Stimulated activated CD4-positive, alpha-beta T cell treated with anti-CD3 and anti-CD28 coated beads, Interleukin-15, amount 100 ng/mL, for 48 hours (primary cell): ENCODE data around the gene TTLL1.

Experiments
- DNase-seq, 2 donors: peaks; one replicate each; pipeline ENCODE4 v3.0.0-alpha.2; 2020; ENCODE audit warnings: low read depth in 2 of 2

The TTLL1 gene

DNA sequence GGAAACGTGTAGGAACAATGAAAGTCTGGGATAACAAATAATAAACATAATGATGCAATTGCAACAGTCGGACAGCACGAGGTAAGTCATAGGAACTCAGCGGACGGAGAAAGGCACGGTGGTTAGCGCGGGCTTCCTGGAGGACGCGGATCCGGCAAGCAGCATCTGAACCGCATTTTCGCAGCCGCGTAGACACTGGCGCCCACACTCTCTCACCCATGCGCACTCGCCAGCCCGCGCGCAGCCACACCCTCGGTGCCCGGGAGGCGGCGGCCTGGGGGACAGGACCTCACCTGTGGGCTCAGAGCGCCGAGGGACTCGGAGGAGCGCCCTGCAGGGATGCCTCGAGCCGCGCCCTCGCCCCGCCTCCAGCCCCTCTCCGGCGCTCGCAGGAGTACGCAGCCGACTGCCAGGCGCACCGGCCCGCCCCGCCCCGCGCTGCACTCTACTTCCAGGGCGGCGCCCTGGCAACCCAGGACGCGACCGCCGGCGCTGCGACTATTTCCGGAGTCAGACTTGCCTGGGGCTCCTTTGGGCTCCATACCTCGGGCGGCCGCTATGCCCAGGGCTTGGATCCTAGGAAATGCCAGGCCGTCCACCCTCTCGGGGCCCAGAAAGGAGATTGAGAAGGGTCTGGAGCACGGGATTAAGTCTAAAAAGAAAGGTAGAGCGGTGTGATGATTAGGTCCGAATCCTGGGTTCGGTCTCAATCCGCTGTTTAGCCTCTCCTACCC lies at the start of gene TTLL1:
TTLL1 (minus strand) TSS at position 408 of the 734 bp plus-strand sequence. CDS start 13,805 bp downstream, outside the sequence.
- peak; percentile 81 to 90 for DNase-seq

- DNase-seq: no peak
Observed at GRCh38 chr22:43136801-43137200, 47.6 kb upstream of the TTLL1 start.

GRCh38 chr22:43136255-43136654 lies 47.1 kb upstream of the TTLL1 start:
- peak in 1 of 2 donors; percentile 14 for DNase-seq

DNA sequence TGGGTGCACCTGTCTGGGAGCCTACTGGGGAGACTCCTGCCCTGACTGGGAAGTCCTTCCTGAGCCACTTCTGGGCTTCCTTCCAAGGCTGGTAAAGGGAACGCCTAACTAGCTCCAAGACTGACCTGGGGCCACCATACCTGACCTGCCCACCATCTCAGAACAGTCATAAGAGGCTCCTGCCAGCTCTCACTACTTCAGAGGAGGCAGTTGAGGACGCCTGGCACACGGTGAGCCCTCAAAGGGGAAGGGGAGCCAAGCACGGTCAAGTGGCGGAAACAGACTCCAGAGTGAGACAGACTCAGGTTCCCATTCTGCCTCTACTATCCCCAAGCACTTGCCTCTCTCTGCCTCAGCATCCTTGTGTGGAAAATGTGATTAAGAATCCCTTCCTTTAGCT lies 46.4 kb upstream of the TTLL1 start:
- DNase-seq: no peak

DNA sequence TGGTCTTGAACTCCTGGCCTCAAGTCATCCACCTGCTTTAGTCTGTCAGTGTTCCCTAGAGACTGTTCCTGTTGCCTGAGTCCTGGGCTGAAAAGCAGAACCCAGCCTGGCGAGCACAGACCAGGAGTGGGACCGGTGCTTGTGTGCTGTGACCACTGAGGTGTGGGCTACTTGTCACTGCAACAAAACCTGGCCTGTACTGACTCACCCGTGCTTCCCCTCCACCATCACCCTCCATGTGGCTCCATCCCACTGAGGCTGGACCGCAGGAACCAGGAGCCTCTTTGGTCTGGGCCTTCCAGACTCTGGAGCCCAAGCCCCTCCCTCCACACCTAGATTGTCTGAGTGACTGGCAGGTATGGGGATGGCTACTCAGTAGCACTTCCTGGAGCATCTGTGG lies 45.4 kb upstream of the TTLL1 start:
- DNase-seq: no peak

GRCh38 chr22:43133401-43133800 lies 44.2 kb upstream of the TTLL1 start:
- DNase-seq: no peak

- DNase-seq: no peak
Observed at GRCh38 chr22:43131773-43132501, 42.7 kb upstream of the TTLL1 start.

DNA sequence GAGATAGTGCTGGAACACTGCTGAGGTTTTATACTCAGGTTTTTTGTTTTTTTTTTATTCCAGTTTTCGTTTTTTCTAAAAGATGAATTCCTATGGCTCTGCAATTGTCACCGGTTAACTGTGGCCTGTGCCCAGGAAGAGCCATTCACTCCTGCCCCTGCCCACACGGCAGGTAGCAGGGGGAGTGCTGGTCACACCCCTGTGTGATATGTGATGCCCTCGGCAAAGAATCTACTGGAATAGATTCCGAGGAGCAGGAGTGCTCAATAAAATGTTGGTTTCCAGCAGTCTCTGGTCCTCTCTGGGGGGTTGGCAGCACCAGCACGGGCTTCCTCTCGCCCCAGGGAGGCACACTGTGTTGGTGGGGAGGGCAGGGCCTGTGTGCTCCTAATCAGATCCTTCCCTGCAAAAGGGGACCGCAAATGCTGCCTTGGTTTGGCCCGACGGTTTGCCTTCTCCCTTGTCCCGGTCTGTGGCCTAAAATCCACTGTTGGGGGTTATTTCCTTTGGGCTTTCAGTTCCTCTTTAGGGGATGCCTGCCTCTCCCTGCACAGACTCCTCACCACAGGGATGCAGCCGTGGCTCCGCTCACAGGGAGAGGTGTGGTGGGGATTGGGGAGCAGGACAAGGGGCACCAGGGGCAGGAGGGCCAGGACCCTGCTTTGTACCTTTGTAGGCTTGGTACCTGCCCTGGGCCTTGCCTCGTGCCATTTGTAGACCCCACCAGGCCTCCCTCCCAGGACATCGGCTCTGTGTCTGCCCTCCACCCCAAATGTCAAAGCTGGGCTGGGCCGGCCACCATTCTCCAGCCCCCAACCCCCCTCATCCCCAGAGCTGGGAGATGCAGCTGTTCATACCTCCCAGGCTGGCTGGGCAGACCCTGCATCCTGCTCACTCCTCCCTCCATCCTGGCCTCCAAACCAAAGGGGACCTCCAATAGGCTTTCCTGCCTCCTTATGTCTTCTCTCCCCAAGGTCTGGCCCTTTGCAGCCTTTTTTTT lies 40.5 kb upstream of the TTLL1 start:
- DNase-seq: no peak

- DNase-seq: no peak
Observed at GRCh38 chr22:43128928-43129424, 39.8 kb upstream of the TTLL1 start.

- no peak for DNase-seq
Observed at GRCh38 chr22:43128116-43128515, 38.9 kb upstream of the TTLL1 start.

- no peak for DNase-seq
Observed at GRCh38 chr22:43127166-43127908, 38.1 kb upstream of the TTLL1 start.

- no peak for DNase-seq
Observed at GRCh38 chr22:43126501-43127165, 37.4 kb upstream of the TTLL1 start.

GRCh38 chr22:43118953-43119458 lies 29.8 kb upstream of the TTLL1 start:
- no peak for DNase-seq

GRCh38 chr22:43118024-43118849 lies 29.0 kb upstream of the TTLL1 start:
- DNase-seq: no peak

GRCh38 chr22:43116932-43117331 lies 27.7 kb upstream of the TTLL1 start:
- DNase-seq: no peak

DNA sequence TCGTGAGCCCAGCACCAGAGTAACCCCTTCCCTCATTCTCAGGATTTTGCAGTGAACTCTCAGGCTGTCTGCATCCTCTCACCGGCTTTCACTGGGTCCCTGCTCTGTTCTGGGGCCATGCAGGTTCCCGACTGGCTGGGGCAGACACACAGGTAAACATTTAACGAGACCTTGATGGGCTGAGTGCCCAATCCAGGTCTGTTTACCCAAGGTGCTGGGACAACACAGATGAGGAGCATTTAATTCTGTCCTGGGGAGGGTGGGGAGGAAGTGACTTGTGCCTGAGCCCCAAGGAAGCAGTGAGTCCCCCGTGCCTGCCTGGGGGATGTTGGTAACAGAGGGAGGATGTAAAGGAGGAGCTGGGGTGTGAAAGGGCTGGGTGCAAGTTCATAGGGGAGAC lies 25.8 kb upstream of the TTLL1 start:
- DNase-seq: no peak

DNA sequence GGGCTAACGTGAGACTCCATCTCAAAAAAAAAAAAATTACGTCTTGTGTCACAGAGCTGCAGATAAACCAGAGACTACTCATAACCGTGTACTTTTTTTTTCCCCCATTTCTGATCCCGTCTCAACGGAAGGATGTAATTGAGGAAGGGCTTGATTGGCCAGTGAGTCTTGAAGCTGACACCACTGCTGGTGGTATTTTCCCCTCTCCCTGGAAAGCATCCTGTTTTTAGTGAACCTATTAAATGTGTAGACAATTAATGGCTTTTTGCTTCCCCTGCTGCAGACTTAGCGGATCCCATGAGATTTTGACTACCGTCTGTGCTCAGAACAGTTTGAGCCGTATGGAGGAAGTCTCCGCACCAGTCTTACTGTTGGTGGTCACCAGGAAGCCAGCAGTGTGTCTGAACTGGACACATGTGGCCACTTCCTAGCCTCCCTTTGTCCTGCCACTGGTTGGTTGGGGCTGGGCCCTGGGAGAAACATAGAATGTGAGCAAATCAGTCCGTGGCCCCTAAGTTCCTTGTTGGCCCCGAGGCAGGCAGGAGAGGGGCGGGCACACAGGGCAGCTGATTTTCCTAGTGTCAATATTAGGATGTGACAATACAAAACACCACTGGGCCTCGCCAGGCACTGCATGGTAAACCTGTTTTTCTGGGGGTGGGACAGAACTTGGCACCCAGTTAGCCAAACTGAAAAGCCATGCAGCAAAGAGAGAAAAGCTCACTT lies 24.5 kb upstream of the TTLL1 start:
- DNase-seq: no peak

DNA sequence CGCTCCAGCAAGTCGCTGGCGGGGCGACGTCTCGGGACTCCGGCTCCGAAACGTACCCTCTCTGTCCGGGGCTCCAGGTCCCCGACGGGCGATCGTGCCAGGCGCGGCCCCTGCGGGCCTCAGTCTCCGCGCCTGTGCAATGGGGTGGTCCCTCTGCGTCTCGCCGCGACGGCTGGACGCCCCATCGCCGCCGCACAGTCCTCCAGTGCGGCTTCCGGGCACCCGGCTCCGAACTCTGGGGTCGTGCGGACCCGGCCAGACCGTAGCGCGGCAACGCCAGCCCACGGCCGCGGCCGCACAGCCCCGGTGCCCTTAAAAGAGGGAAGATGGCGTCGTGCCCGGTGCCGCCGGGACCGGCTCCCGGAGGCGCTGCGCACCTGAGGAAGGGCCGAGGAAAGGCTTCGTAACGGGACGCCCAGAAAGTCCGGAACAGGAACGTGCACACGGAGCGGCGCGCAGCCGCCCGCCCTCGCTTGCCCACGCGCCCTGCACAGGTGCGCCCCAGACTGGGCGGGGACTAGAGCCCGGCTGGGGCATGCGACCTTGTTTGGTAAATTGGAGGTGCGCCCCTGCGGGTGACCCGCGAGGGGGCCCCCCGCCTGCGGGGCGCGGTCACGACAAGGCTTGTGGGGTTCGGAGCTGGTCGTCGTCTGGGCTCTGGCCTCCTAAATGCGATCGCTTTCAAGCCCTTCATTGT lies 21.9 kb upstream of the TTLL1 start:
- no peak for DNase-seq
